ENCODE data around the gene S100A6. TPM values are rescaled to one million over a fixed set of nuclear protein-coding genes. Genes with fewer than 3 reads are reported as not detected.
A peak's percentile ranks its signal among the peaks of the same experiment; 100 is the strongest.
"Not testable (repeated sequence)": the region's sequence is repeated elsewhere in the genome, so short reads cannot be mapped to it uniquely, and the experiment has no call there.

S100A6 gene
- 100 to 1,000 TPM in 1 of 2 donors, 10 to 100 TPM in 1; 90.9 to 106 TPM for total RNA-seq

GRCh38 chr1:153535242-153536011 is at the start of gene S100A6:
Gene S100A6 (minus strand): TSS chr1:153535991. CDS start chr1:153535339, 652 bp downstream.
- DNase-seq (ENCODE audit: low spot score), result no peak
- Mint-ChIP-seq H3K27ac (peak within 1 kb of the TSS; percentile 93 to 95), H3K4me3 (peak within 1 kb of the TSS; percentile 93), H3K4me1 (ENCODE audit: low read depth in 2 of 2) (peaks cover 62 to 70% of the 10 kb centered on the region in 2 donors), H3K27me3 (no peaks in the 10 kb centered on the region), H3K36me3 (no peaks in the 10 kb centered on the region), H3K9me3 (no peaks in the 10 kb centered on the region)
- peak in 1 of 2 donors; percentile 35 for ATAC-seq

- no peaks in the 10 kb centered on the region for H3K36me3 Mint-ChIP-seq
- no peak overlapping the region for H3K27ac Mint-ChIP-seq
- H3K4me3 Mint-ChIP-seq, result no peak overlapping the region
- DNase-seq (ENCODE audit: low spot score) (no peak), ATAC-seq (no peak)
- no peaks in the 10 kb centered on the region for H3K9me3 Mint-ChIP-seq
- peaks cover 15 to 22% of the 10 kb centered on the region in 2 donors for H3K27me3 Mint-ChIP-seq
- no peaks in the 10 kb centered on the region for H3K4me1 Mint-ChIP-seq (ENCODE audit: low read depth in 2 of 2)
Observed at GRCh38 chr1:153585006-153585405, 49.2 kb upstream of the S100A6 start.

GRCh38 chr1:153583976-153584375 is 48.2 kb upstream of the S100A6 start:
- Mint-ChIP-seq H3K27me3 (peaks cover 20 to 27% of the 10 kb centered on the region in 2 donors), H3K36me3 (no peaks in the 10 kb centered on the region), H3K4me1 (ENCODE audit: low read depth in 2 of 2) (no peaks in the 10 kb centered on the region), H3K27ac (no peak overlapping the region), H3K4me3 (no peak overlapping the region), H3K9me3 (no peaks in the 10 kb centered on the region)
- ATAC-seq (no peak), DNase-seq (ENCODE audit: low spot score) (no peak)

GRCh38 chr1:153583514-153583913 is 47.7 kb upstream of the S100A6 start:
- H3K4me1 Mint-ChIP-seq (ENCODE audit: low read depth in 2 of 2); H3K27ac Mint-ChIP-seq: not testable (repeated sequence)

GRCh38 chr1:153582836-153583235 is 47.0 kb upstream of the S100A6 start:
- peaks cover 28 to 38% of the 10 kb centered on the region in 2 donors for H3K27me3 Mint-ChIP-seq
- DNase-seq (ENCODE audit: low spot score); H3K36me3 Mint-ChIP-seq; H3K4me3 Mint-ChIP-seq; H3K4me1 Mint-ChIP-seq (ENCODE audit: low read depth in 2 of 2); H3K9me3 Mint-ChIP-seq; ATAC-seq; H3K27ac Mint-ChIP-seq: not testable (repeated sequence)

More at GRCh38 chr1:153583514-153583913, 47.7 kb upstream of the S100A6 start:
- H3K36me3 Mint-ChIP-seq; H3K9me3 Mint-ChIP-seq; DNase-seq (ENCODE audit: low spot score); ATAC-seq; H3K4me3 Mint-ChIP-seq: not testable (repeated sequence)
- H3K27me3 Mint-ChIP-seq, result peaks cover 24 to 32% of the 10 kb centered on the region in 2 donors

GRCh38 chr1:153578936-153579335 is 43.1 kb upstream of the S100A6 start:
- Mint-ChIP-seq H3K4me3 (no peak overlapping the region), H3K36me3 (no peaks in the 10 kb centered on the region), H3K27ac (no peak overlapping the region), H3K9me3 (no peaks in the 10 kb centered on the region), H3K27me3 (peaks cover 23 to 24% of the 10 kb centered on the region in 2 donors), H3K4me1 (ENCODE audit: low read depth in 2 of 2) (no peaks in the 10 kb centered on the region)
- ATAC-seq (no peak), DNase-seq (ENCODE audit: low spot score) (no peak)

- Mint-ChIP-seq H3K27ac (no peak overlapping the region), H3K27me3 (peaks cover 23% of the 10 kb centered on the region in 2 donors)
Observed at GRCh38 chr1:153578490-153578889, 42.7 kb upstream of the S100A6 start.

GRCh38 chr1:153577624-153578051 is 41.8 kb upstream of the S100A6 start:
- Mint-ChIP-seq H3K27me3 (peaks cover 23% of the 10 kb centered on the region in 2 donors), H3K27ac (no peak overlapping the region)

More at GRCh38 chr1:153578490-153578889, 42.7 kb upstream of the S100A6 start:
- Mint-ChIP-seq H3K4me1 (ENCODE audit: low read depth in 2 of 2) (no peaks in the 10 kb centered on the region), H3K9me3 (no peaks in the 10 kb centered on the region), H3K4me3 (no peak overlapping the region), H3K36me3 (no peaks in the 10 kb centered on the region)
- no peak for ATAC-seq
- no peak for DNase-seq (ENCODE audit: low spot score)

GRCh38 chr1:153577138-153577537 is 41.3 kb upstream of the S100A6 start:
- H3K4me3 Mint-ChIP-seq, result no peak overlapping the region
- ATAC-seq, result no peak

More at GRCh38 chr1:153577624-153578051, 41.8 kb upstream of the S100A6 start:
- Mint-ChIP-seq H3K9me3 (no peaks in the 10 kb centered on the region), H3K36me3 (no peaks in the 10 kb centered on the region), H3K4me1 (ENCODE audit: low read depth in 2 of 2) (peaks cover 7 to 8% of the 10 kb centered on the region in 2 donors), H3K4me3 (no peak overlapping the region)
- DNase-seq (ENCODE audit: low spot score) (no peak), ATAC-seq (no peak)

GRCh38 chr1:153575497-153575896 is 39.7 kb upstream of the S100A6 start:
- H3K36me3 Mint-ChIP-seq; H3K27ac Mint-ChIP-seq; DNase-seq (ENCODE audit: low spot score): not testable (repeated sequence)

More at GRCh38 chr1:153577138-153577537, 41.3 kb upstream of the S100A6 start:
- no peak overlapping the region for H3K27ac Mint-ChIP-seq
- H3K4me1 Mint-ChIP-seq (ENCODE audit: low read depth in 2 of 2), result peaks cover 9 to 10% of the 10 kb centered on the region in 2 donors
- DNase-seq (ENCODE audit: low spot score), result no peak
- peaks cover 23% of the 10 kb centered on the region in 2 donors for H3K27me3 Mint-ChIP-seq
- no peaks in the 10 kb centered on the region for H3K36me3 Mint-ChIP-seq
- no peaks in the 10 kb centered on the region for H3K9me3 Mint-ChIP-seq

GRCh38 chr1:153575081-153575491 is 39.3 kb upstream of the S100A6 start:
- peaks cover 10 to 12% of the 10 kb centered on the region in 2 donors for H3K4me1 Mint-ChIP-seq (ENCODE audit: low read depth in 2 of 2)
- H3K27ac Mint-ChIP-seq, result not testable (repeated sequence)

More at GRCh38 chr1:153575497-153575896, 39.7 kb upstream of the S100A6 start:
- not testable (repeated sequence) for ATAC-seq, H3K9me3 Mint-ChIP-seq, H3K4me3 Mint-ChIP-seq
- peaks cover 29 to 34% of the 10 kb centered on the region in 2 donors for H3K27me3 Mint-ChIP-seq
- H3K4me1 Mint-ChIP-seq (ENCODE audit: low read depth in 2 of 2), result peaks cover 10 to 12% of the 10 kb centered on the region in 2 donors

GRCh38 chr1:153573351-153573750 is 37.6 kb upstream of the S100A6 start:
- H3K36me3 Mint-ChIP-seq, result no peaks in the 10 kb centered on the region

More at GRCh38 chr1:153575081-153575491, 39.3 kb upstream of the S100A6 start:
- not testable (repeated sequence) for DNase-seq (ENCODE audit: low spot score); ATAC-seq; H3K4me3 Mint-ChIP-seq; H3K9me3 Mint-ChIP-seq; H3K36me3 Mint-ChIP-seq
- peaks cover 32 to 35% of the 10 kb centered on the region in 2 donors for H3K27me3 Mint-ChIP-seq

GRCh38 chr1:153572569-153573015 is 36.8 kb upstream of the S100A6 start:
- DNase-seq (ENCODE audit: low spot score) (no peak), ATAC-seq (peak; percentile 74 to 78)
- no peaks in the 10 kb centered on the region for H3K36me3 Mint-ChIP-seq
- H3K27me3 Mint-ChIP-seq, result peaks cover 20 to 22% of the 10 kb centered on the region in 2 donors
- H3K27ac Mint-ChIP-seq, result peak overlapping the region in 1 of 2 donors; percentile 77
- H3K4me3 Mint-ChIP-seq, result no peak overlapping the region
- no peaks in the 10 kb centered on the region for H3K9me3 Mint-ChIP-seq
- peaks cover 21 to 23% of the 10 kb centered on the region in 2 donors for H3K4me1 Mint-ChIP-seq (ENCODE audit: low read depth in 2 of 2)

More at GRCh38 chr1:153573351-153573750, 37.6 kb upstream of the S100A6 start:
- peaks cover 28 to 30% of the 10 kb centered on the region in 2 donors for H3K27me3 Mint-ChIP-seq
- H3K27ac Mint-ChIP-seq, result peak overlapping the region in 1 of 2 donors; percentile 77
- DNase-seq (ENCODE audit: low spot score) (no peak), ATAC-seq (no peak)
- peaks cover 15 to 17% of the 10 kb centered on the region in 2 donors for H3K4me1 Mint-ChIP-seq (ENCODE audit: low read depth in 2 of 2)
- H3K4me3 Mint-ChIP-seq, result no peak overlapping the region
- no peaks in the 10 kb centered on the region for H3K9me3 Mint-ChIP-seq

- Mint-ChIP-seq H3K9me3 (no peaks in the 10 kb centered on the region), H3K4me3 (no peak overlapping the region), H3K4me1 (ENCODE audit: low read depth in 2 of 2) (peaks cover 25 to 28% of the 10 kb centered on the region in 2 donors), H3K27me3 (peaks cover 16 to 17% of the 10 kb centered on the region in 2 donors), H3K27ac (peak overlapping the region in 1 of 2 donors; percentile 77), H3K36me3 (no peaks in the 10 kb centered on the region)
- ATAC-seq, result no peak
- no peak for DNase-seq (ENCODE audit: low spot score)
Observed at GRCh38 chr1:153571706-153572105, 35.9 kb upstream of the S100A6 start.

All from natural killer cell treated with Interleukin-12 subunit alpha and Interleukin-12 subunit beta and Interleukin-15 and Interleukin-18, amount 100 ng/mL, for 72 hours (primary cell).